HL-60 (cell line): ENCODE data around the gene TMUB1.

Source experiments
- POLR2AphosphoS5 ChIP-seq: IDR thresholded peaks from 2 replicates; pipeline ENCODE4 v1.6.1; 2012; ENCODE audit warnings: low read depth
- TF ChIP-seq, protein P1 (sequence below): IDR thresholded peaks from one replicate; pipeline ENCODE4 v1.5.1; 2011; ENCODE audit warnings: low read length, control low read depth, inconsistent platforms; ENCODE audit not compliant: insufficient read depth

DNA sequence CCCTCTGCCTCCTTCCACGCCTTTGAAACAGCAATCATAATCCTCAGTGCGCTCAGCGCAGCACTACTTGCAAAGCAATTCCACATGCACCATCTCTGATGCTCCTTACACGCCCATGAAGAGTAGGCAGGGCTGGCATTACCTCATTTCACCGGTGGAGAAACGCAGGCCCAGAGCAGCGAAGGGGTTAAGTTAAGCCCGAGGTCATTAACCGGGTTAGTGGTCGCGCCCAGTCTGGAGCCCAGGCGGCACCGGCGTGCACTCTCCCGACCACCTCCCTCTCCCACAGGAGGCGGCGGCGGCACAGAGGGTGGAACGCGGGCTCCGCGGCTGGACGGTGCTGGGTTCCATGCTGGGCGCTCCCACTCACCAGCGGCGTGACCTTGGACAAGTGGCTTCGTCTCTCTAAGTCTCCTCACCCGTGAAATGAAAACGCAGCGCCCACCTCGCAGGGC, 3.2 kb downstream of the TMUB1 start:
- TF ChIP-seq, protein P1, sequence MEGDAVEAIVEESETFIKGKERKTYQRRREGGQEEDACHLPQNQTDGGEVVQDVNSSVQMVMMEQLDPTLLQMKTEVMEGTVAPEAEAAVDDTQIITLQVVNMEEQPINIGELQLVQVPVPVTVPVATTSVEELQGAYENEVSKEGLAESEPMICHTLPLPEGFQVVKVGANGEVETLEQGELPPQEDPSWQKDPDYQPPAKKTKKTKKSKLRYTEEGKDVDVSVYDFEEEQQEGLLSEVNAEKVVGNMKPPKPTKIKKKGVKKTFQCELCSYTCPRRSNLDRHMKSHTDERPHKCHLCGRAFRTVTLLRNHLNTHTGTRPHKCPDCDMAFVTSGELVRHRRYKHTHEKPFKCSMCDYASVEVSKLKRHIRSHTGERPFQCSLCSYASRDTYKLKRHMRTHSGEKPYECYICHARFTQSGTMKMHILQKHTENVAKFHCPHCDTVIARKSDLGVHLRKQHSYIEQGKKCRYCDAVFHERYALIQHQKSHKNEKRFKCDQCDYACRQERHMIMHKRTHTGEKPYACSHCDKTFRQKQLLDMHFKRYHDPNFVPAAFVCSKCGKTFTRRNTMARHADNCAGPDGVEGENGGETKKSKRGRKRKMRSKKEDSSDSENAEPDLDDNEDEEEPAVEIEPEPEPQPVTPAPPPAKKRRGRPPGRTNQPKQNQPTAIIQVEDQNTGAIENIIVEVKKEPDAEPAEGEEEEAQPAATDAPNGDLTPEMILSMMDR, result no peak
- 0 out of 2 replicates have a peak, but pooled peaks have one; percentile 13 for TF ChIP-seq POLR2AphosphoS5
